ENCODE results near the gene ATP6V0E1.
"Not testable (repeated sequence)": the region's sequence is repeated elsewhere in the genome, so short reads cannot be mapped to it uniquely, and the experiment has no call there.

ATP6V0E1 gene

DNA sequence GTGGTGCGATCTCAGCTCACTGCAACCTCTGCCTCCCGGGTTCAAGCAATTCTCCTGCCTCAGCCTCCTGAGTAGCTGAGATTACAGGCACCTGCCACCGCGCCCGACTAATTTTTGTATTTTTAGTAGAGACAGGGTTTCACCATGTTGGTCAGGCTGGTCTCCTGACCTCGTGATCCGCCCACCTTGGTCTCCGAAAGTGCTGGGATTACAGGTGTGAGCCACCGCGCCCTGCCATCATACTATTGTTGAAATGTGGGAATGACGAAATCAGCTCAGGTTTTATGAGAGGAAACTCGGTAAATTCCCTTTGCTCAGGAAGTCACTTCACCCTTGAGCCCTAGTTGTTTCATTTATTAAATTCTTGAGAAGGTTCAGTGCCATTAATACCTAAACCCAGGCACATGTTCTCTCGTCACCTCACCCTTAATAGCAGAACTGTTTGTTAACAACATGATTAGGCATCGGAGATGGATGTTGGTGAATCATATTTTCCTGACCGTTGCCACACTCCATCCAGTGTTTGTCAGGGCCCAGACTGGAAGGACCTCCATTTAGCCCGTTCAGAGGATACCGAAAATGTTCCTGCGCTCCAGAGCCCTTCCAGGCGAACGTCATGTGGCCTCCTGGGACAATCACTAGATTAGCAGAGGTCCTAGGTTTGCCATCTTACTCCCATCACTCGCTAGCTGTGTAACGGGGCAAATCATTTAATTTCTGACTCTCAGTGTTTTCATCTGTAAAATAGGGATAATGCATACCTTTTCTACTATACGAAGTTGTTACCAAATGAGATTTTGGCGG lies 52.5 kb downstream of the ATP6V0E1 start:
- DNase-seq (ENCODE audit: low spot score), result no peak

- no peak for DNase-seq (ENCODE audit: low spot score)
Measured at GRCh38 chr5:173039188-173039587, 55.6 kb downstream of the ATP6V0E1 start.

GRCh38 chr5:173039964-173040363 lies 56.4 kb downstream of the ATP6V0E1 start:
- no peak for DNase-seq (ENCODE audit: low spot score)

DNA sequence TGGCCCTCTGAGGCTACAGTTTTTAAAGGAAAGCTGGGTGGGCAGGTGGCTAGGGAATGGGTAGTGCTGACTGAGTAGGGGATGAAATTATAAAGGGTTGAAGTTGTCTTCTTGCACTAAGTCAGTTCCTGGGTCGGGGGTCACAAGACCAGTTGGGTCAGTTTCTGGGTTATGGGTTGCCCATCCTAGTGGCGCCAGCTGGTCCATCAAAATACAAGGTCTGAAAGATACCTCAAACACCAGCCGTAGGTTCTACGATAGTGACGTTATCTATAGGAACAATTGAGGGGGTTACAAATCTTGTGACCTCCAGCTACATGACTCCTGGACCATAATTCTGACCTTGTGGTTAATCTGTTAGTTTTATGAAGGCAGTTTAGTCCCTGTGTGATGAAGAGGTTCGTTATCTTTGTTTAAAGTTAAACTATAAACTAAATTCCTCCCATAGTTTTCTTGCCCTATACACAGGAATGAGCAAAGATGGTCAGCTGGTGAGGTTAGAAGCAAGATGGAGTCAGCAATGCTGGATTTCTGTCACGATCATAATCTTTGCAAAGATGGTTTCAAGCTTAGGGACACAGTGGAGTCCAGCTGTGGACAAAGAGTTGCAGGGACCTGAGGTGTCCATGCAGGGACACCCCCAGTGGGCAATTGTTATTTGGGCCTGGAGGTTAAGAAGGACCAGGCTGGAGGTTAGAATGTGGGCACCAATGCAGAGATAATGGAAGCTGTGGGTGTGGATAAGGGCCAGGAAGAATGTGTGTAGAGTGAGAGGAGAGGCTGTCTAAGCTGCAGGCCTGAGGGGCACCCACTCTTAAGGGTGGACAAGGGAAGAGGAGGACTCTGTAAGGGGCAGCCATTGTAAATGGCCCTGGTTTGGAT lies 58.6 kb downstream of the ATP6V0E1 start:
- no peak for DNase-seq (ENCODE audit: low spot score)

DNA sequence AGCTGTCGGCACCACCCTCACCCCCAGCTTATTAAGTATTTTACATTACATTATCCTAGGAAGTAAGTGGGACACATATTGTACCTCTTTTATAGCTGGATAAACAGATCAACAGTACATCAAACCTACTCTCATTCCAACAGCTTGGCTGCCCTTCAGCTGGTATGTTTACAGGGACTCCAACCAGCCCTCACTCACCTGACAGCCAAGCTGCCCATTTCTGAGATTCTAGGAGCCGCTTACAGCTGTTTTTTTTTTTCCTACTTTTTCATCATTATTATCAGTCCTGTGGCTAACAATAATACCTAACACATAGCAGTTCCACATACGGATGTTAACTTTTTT lies 59.2 kb downstream of the ATP6V0E1 start:
- no peak for DNase-seq (ENCODE audit: low spot score)

GRCh38 chr5:173045474-173045873 lies 61.9 kb downstream of the ATP6V0E1 start:
- no peak for DNase-seq (ENCODE audit: low spot score)

- not testable (repeated sequence) for DNase-seq (ENCODE audit: low spot score)
Measured at GRCh38 chr5:173047096-173047837, 63.7 kb downstream of the ATP6V0E1 start.

DNA sequence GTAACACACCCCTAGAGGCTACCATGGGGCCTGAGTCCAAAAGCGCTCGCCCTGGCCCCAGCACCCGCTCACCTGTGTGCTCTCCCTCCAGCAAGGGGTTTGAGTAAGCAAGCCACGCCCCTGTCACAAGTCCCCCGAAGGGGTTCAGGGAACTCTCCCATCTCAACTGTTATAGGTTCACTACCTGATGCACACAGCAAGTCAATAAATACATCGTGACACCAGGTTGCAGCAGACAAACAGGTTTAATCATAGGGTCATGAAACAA lies 64.2 kb downstream of the ATP6V0E1 start:
- DNase-seq (ENCODE audit: low spot score), result no peak

GRCh38 chr5:173050791-173051190 lies 67.2 kb downstream of the ATP6V0E1 start:
- no peak for DNase-seq (ENCODE audit: low spot score)

DNA sequence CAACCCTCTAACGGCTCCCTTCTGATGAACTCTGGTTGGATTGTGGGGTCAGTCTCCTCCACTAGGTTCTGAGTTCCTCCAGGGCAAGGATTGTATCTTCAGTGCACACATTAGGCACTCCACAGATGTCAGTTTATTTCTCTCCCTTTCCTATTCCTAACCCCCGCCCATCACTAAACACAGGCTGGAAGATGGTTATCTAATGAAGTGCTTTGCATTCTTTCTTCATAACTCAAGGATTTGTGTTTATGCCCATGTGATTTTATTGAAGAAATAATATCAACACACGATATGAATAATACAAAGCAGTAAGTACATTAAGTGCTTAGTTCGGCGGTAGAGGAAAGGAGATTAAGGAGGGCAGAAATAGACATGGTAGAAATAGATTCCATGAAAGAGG lies 68.2 kb downstream of the ATP6V0E1 start:
- DNase-seq (ENCODE audit: low spot score), result no peak

DNA sequence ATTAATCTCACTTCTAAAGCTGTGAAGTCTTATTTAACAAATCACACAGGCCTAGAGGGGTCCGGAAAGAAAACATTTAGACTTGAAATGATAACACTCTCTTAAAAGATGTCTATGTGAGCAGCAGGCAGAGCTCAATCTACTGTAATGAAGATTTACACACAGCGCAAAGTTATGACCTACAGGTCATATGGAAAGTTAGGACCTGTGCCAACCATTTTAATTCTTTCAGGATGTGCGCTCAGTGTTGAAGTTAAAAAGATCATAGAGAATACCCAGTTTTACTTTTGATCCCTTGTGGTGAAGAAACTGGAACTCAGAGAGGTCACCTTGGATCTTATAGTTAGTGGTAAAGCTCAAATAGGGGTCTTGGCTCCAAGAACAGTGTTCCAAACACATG lies 69.5 kb downstream of the ATP6V0E1 start:
- no peak for DNase-seq (ENCODE audit: low spot score)

- DNase-seq (ENCODE audit: low spot score), result no peak
Measured at GRCh38 chr5:173055042-173055721, 71.6 kb downstream of the ATP6V0E1 start.

DNA sequence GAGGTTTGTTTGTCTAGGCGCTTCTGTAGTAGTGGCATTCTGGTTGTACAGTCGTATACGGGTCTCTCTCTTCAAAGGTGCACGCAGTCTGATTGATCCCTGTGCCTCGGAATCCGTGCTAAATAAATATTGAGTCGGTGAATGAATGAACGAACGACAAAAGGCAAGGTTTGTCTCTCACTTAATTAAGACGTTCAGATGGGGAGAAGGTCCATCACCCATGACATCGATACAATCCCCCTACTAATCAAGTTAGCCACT lies 72.1 kb downstream of the ATP6V0E1 start:
- DNase-seq (ENCODE audit: low spot score), result no peak

- peak; percentile 97 for DNase-seq (ENCODE audit: low spot score)
Measured at GRCh38 chr5:173055983-173056782, 72.6 kb downstream of the ATP6V0E1 start, which contains the start of gene CREBRF. Gene CREBRF, plus strand, starts transcription at chr5:173056352. Its CDS starts 24,424 bp downstream, at chr5:173080776.

DNA sequence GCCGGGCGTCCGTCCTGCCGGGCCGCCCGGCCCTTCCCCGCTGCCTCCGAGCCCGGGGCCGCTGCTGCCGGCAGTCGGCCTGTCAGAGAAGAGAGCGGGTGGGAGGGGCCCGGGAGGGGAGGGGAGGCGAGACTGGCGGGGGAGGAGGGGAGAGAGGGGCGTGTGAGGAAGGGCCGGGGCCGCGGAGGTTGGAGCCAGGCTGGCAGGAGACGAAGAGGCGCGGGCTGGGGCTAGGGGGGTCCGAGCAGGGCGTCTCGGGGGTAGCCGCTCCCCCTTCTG lies 73.2 kb downstream of the ATP6V0E1 start:
- DNase-seq (ENCODE audit: low spot score), result no peak

DNA sequence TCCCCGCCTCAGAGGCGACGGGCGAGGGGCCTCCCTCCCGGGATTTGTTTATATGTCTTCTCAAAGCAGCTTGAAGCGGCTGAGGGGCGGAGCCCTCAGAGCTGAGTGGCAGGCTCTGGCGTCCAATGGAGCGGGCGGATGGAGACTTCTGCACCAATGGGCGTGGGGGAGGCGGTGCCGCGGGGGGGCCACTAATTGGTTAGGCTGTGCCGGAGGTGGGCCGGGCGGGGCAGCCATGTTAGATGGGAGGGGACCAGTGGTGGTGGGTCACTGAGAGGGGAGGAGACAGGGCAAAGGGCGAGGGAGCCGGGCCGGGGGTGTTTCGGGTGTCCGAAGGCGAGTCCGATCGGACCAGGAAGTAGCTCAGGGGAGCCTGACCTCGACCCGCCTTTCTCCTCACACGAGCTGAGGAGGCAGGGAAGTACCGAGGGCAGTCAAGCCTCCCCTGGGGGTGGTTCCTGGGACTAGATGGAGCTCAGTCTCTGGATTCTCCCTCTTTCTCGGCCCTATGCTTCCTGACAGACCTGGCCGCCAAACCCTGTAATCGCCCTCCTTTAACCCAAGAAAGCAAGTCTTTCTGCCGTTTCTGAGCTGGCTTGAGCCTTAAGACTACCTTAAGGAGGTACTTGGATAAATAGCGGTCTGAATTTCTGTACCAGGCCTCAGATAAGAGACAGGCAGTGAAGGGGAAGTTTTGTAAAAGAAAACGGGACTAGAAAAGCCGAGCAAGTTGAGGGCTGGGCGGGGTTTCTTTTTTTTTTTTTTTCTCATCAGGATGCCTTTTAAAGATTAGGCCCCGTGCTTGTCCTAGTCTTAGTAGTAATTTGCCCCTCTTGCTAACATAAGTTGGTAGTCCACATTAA lies 73.7 kb downstream of the ATP6V0E1 start:
- peak; percentile 99 for DNase-seq (ENCODE audit: low spot score)

DNA sequence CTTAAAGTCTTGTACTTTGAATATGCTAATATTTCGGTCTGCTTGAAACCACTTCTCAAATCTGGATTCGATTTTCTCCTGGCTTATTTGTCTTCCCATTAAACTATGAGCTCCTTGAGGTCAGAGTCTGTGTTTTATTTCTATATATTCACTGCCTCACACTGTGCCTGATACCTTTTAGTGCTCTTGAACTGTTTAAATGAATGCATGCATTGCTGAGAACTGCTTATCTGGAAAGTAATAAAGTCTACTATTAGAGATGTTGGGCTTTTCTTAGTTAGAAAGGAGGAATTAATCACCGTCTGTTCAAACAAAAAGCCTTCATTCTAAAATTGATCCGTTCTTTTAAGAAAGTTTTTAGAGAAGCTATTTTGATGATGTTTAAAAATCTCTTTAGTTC lies 78.6 kb downstream of the ATP6V0E1 start:
- no peak for DNase-seq (ENCODE audit: low spot score)

DNA sequence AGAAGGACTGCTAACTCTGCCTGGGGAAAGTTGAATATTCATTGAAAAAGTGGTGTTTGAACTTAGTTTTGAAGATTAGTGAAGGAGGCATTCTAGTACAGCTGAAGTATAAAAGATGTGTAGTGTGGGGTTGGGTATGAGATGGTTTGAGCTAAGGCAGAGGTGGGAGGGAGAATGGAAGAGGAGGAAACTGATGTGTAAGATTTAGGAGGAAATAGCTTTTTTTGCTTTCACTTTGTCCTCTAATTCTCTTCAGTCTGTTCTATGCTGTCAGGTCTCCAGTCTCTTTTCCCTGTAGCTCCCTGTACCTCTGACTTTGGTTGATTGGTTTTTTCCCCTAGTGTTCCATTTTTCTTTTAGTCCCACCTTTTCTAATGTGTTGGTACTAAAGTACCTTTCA lies 81.6 kb downstream of the ATP6V0E1 start:
- no peak for DNase-seq (ENCODE audit: low spot score)

- no peak for DNase-seq (ENCODE audit: low spot score)
Measured at GRCh38 chr5:173069671-173070070, 86.1 kb downstream of the ATP6V0E1 start.

DNA sequence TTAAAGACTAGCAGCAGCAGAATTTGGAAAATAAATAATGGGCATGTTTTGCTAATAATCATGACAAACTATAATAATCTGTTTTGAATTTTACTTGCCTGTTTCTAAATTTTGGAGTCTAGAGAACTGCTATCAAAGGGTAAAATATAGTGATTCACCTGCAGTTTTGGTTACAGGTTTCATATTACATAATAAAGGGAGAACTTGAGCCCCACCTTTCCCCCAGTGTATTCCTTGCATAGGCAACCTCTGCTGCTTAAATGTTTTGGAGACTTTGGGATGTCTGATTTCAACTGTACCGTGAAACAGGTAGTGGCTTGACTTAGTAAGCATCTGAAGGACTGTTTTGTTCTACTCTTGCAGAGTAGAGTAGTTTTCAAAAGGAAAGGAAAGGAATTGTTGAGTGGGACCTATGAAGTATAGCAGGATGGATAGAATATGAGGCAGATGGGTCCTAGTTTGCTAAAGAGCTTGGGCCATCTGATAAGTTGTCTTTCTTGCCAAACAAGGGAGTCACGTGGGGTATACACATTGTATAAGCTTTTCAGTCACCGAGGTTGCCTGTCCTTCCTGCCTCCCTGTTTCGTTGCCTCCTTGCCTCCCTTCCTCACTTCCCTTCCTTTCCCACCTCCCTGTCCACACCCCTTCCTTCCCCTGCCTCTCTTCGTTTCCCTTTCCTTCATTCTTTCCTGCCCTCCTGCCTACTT lies 91.7 kb downstream of the ATP6V0E1 start:
- DNase-seq (ENCODE audit: low spot score), result no peak

Data from hematopoietic multipotent progenitor cell treated with erythropoietin and hydrocortisone succinate and interleukin-3 and kit ligand, for 17 days (in vitro differentiated cells).